ENCODE measurements around the gene SCD5.

- TF ChIP-seq, protein P1, sequence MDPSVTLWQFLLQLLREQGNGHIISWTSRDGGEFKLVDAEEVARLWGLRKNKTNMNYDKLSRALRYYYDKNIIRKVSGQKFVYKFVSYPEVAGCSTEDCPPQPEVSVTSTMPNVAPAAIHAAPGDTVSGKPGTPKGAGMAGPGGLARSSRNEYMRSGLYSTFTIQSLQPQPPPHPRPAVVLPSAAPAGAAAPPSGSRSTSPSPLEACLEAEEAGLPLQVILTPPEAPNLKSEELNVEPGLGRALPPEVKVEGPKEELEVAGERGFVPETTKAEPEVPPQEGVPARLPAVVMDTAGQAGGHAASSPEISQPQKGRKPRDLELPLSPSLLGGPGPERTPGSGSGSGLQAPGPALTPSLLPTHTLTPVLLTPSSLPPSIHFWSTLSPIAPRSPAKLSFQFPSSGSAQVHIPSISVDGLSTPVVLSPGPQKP (IDR thresholded peaks at IDR 0.05; ENCODE audit: borderline replicate concordance, low read depth, low read length): no peak
- TF ChIP-seq, protein P2, sequence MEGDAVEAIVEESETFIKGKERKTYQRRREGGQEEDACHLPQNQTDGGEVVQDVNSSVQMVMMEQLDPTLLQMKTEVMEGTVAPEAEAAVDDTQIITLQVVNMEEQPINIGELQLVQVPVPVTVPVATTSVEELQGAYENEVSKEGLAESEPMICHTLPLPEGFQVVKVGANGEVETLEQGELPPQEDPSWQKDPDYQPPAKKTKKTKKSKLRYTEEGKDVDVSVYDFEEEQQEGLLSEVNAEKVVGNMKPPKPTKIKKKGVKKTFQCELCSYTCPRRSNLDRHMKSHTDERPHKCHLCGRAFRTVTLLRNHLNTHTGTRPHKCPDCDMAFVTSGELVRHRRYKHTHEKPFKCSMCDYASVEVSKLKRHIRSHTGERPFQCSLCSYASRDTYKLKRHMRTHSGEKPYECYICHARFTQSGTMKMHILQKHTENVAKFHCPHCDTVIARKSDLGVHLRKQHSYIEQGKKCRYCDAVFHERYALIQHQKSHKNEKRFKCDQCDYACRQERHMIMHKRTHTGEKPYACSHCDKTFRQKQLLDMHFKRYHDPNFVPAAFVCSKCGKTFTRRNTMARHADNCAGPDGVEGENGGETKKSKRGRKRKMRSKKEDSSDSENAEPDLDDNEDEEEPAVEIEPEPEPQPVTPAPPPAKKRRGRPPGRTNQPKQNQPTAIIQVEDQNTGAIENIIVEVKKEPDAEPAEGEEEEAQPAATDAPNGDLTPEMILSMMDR (conservative IDR thresholded peaks at IDR 0.05; ENCODE audit: low read depth, low read length): no peak
- TF ChIP-seq CEBPB (IDR thresholded peaks at IDR 0.05; ENCODE audit: low read depth, low read length): no peak
- no peak for TF ChIP-seq RAD21 (IDR thresholded peaks at IDR 0.05; ENCODE audit: low read length)
- no peak for TF ChIP-seq MXI1 (IDR thresholded peaks at IDR 0.05; ENCODE audit: borderline replicate concordance, low read depth, low read length)
- TF ChIP-seq RCOR1 (IDR thresholded peaks at IDR 0.05; ENCODE audit: insufficient replicate concordance, low read length): no peak
- TF ChIP-seq POLR2A (IDR thresholded peaks at IDR 0.05; ENCODE audit: low read depth, low read length): no peak
- no peak for TF ChIP-seq CHD1 (IDR thresholded peaks at IDR 0.05; ENCODE audit: low read depth, low read length)
- no peak for TF ChIP-seq FOS (IDR thresholded peaks at IDR 0.05; ENCODE audit: low read depth, low read length)
- TF ChIP-seq SMC3 (IDR thresholded peaks at IDR 0.05; ENCODE audit: low read depth, low read length): no peak
- no peak for TF ChIP-seq MAFK (IDR thresholded peaks at IDR 0.05; ENCODE audit: low read depth, low read length)
- TF ChIP-seq RFX5 (IDR thresholded peaks at IDR 0.05; ENCODE audit: low read depth, low read length): no peak
Measured at GRCh38 chr4:82620126-82620735, 178.4 kb downstream of the SCD5 start.

Data from IMR-90 (cell line).